GM18502 (cell line): ENCODE data around the gene KCNMA1.

Experiments used
- ATAC-seq: cut with Tn5 transposase; IDR thresholded peaks from one replicate; pipeline ENCODE4 v1.9.1; 2021; ENCODE audit warnings: mild to moderate bottlenecking; ENCODE audit not compliant: unreplicated experiment, poor library complexity

The KCNMA1 gene

GRCh38 chr10:77212632-77213031, 425.0 kb downstream of the KCNMA1 start:
- ATAC-seq, result no peak

GRCh38 chr10:77210645-77211044, 427.0 kb downstream of the KCNMA1 start:
- no peak for ATAC-seq

DNA sequence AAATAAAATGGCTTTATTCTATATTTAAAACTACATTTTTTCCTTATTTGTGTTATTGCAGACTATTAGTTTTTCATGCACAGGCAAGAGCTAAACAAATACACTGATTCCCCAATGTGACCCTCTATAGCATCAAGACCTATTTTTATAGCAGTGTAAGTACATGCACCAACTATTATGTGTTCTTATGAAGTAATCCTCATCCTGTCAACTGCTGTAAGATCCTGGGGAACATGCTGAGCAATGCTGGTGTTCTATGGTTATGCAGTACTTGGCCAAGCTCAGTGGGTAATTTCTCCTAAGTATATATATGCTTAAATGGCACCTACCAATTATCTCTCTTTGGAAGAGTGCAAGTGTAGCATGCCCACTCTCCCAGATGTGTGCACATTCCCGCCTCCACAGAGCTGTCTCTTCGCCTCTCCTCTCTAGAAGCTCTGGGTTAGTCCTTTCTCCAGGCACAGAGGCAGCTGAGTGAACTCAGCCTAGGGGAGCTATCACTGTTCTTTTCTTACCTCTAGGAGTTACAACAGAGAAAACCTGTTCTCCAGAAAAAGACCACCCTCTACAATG, 428.8 kb downstream of the KCNMA1 start:
- ATAC-seq, result no peak

GRCh38 chr10:77207828-77208185, 429.8 kb downstream of the KCNMA1 start:
- ATAC-seq, result no peak

DNA sequence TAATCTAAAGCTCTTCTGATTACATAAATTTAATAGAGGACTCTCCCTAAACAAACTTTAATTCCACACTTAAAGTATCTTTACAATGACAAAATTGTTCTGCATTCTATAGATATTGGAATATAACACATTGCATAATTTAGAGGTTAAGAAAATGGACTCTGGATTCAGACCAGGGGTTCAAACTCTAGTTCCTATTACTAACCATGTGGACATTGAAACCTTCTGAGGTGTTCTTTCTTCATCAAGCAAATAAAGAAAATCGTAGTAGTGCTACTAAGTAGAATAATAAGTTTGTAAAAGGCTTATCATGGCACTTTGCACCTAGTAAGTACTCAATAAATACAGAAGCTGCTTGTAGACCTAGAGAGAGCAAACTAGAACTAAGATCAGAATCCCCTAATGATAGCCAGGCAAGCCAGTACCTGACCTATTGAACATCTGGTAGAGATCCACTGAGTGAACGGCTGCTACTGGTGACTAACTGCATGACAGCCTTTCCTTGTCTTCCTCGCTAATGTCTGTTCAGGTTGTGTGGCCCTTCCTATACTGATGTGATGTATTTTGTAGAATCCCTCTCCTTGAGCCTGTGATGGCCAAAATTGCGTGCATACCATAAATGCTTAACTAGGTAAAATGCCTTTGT, 430.3 kb downstream of the KCNMA1 start:
- ATAC-seq, result no peak

DNA sequence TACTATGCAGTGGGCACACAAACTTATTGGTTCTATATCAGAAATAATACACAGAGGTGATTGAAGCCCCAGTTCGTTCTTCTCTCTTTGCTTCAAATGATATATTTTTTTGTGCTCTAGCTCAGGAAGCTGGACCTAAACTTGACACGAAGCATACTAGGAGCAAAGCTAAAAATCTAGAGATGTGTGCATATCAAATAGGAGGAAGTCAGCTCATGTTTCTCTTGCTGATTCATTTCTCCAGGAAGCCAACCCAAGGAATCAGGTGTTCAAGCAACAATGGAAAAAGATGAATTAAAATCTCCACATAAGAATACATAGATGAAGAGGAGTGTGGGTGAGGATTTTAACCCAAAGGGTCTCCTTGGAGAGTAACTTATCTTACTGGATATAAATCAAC, 432.5 kb downstream of the KCNMA1 start:
- no peak for ATAC-seq

DNA sequence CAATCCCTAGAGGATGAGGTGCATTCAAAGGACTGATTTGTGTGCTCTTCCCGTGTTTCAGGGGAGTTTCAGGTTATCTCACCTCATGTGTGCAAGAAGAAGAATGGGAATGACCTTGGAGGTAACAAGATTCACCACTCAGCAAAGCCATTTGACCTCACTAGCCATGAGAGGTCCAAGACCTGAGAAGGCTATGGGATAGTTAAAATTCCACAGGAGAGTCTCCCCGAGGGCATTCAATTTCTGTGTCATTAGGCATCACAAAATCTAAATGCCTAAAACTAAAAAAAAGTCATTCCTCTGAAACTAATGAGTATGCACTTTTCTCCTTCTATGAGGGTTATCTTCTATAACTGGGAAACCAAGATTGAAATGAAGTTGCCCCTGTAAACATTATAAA, 433.4 kb downstream of the KCNMA1 start:
- no peak for ATAC-seq

DNA sequence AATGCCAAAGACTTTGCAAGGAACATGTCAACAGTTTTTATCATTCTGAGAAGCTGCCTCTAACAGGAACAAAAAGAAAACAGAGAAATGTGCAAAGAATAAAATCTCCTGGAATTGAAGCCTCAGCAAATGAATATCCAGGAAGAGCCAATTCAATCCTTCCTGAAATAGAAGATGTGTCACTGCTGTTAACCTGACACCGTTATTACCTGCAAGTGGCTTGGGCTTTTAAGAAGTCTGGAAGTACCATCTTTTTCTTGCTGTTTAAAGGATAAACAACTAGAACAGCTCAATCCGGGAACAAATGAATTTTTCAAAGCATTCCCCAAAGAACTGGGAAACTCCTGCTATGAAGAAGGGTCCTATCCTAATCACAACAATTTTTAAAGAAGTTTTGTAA, 434.8 kb downstream of the KCNMA1 start:
- ATAC-seq, result no peak

DNA sequence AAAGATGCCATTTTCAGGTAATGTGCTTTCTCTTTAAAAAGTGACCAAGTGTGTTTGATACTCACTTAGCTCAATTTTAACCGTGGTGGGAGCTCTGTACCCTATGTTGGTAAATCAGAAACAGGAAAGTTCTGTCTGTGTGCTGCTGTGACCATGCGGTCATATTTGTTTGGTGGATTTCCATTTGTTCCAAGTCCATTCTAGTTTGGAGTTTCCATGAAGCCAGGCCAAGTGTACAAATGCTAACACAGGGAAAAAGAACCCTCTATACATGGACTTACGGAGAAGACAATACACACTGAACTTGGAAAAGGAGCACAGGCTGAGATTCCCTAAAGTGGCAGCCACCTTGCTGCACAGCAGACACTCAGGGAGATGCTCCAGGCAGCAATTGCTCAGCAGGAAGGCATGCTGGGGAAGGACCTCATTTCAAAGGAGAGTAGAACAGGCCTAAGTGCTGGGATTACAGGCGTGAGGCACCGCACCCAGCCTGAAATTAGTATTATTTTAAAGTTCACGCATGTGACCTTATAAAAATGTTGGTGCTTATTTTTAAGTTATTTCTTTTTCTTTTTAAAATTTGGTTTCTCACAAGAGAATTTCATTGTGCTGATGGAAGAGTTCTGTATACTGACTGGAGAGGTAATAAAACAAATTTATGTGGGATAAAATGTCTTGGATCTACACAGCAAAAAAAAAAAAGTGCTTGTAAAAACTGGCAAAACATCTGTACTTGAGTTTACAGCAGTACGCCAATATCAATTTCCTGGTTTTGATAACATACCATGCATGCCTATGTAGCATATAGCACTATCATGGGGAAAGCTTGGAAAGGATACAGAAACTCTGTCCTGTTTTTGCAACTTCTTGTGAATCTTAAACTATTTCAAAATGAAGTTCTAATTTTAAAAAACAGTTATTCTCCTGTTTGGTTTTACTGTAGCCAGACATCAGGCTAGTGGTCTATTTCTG, 436.2 kb downstream of the KCNMA1 start:
- no peak for ATAC-seq

- no peak for ATAC-seq
Observed at GRCh38 chr10:77197544-77197943, 440.1 kb downstream of the KCNMA1 start.

GRCh38 chr10:77196614-77197013, 441.0 kb downstream of the KCNMA1 start:
- no peak for ATAC-seq

GRCh38 chr10:77195101-77195500, 442.5 kb downstream of the KCNMA1 start:
- no peak for ATAC-seq

DNA sequence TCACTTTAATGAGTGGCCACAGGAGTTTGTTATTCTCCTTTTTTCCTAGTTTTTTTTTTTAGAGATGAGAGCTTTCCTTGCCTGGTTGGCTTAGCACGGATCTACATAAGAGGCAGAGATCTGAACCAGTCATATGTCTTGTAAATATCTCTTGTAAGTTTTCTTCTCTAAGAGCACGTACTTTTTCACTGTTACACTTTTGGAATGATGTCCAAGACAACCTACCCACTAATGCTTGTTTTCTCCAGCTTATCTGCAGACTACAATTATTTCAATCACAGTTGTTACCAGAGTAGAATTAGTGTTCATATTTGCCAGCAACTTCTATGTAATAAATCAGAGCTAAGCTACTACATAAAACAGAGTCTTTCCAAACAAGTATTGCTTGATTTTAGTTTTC, 444.6 kb downstream of the KCNMA1 start:
- no peak for ATAC-seq

DNA sequence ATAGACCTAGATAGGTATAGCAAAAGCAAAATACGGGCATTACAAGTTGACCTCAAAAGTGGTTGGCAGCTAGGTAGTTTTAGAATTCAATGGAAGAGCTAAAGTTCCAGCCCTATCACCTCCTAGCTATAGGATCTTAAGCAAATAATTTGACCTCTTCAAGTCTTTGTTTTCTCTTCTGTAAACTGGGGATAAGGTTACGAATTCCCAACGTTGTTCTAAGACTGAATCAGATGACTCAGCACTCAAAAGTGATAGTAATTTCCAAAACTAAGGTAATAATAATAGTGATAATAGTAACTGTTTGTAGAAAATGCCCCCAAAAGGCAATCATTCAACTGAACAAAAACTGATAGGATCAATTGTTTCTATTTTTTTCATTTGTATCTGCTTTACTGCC, 445.2 kb downstream of the KCNMA1 start:
- no peak for ATAC-seq

DNA sequence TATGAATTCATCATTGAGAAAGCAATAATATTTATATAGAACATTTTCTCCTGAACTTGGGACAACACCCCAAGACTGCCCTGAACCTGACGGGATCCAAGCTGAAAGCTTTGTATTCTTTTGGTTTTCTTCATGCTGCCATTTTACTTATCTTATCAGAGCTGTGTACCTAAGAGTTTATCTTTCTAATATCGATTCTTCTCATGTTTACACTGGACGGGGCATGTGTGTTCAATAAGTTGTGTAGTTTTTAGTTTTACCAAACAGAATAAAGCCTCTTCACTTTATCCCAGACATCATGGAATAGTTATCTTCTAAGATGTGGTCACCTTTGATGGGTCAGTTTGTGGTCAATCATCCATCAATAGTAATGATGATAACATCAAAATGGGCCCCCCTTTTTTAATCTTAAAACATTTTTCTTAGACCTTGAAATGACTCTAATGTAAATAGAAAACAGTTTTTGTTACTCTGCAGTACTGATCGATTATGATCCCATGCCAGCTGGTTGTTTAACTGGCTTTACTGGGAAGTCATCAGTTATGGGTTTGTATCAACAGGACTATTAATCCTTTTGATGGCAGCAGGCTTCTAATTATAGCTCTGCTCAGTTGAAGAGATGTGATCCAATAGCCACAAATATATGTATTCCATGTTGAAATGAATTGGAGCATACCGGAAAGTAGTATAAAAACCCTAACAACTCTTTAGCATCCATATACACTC, 446.1 kb downstream of the KCNMA1 start:
- no peak for ATAC-seq

DNA sequence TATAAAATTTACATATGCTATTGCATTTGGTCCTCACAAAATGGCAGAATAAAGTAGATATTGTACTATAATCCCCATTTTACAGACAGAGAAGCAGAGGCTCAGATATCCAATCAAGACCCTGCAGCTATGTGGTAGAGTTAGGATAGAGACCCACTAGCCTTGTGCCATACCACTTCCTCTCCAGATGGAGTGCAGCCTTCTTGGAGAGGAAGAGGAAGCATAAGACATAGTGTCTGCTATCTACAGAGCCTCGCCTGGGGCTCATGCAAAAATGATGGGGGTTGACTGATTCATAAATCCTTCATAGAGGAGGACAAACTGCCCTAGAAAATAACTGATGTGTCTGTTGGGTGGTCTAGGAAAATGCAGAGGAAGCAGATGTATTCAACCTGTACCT, 447.3 kb downstream of the KCNMA1 start:
- no peak for ATAC-seq

GRCh38 chr10:77189520-77189919, 448.1 kb downstream of the KCNMA1 start:
- no peak for ATAC-seq

GRCh38 chr10:77189075-77189474, 448.5 kb downstream of the KCNMA1 start:
- no peak for ATAC-seq

- ATAC-seq, result no peak
Observed at GRCh38 chr10:77188521-77188920, 449.1 kb downstream of the KCNMA1 start.

- no peak for ATAC-seq
Observed at GRCh38 chr10:77188000-77188395, 449.6 kb downstream of the KCNMA1 start.
